Spleen (tissue), 7 donors: ENCODE data around the gene ACCS.

Experiments
- CTCF ChIP-seq, 11 experiments: fragments of 200-600 bp in 7 of 11; fragments of 450-650 bp in 4 of 11; sonication (generic) in 4 of 11; IDR thresholded peaks in 8 of 11; conservative IDR thresholded peaks in 3 of 11; 1 replicate in 7 of 11; 2 replicates in 4 of 11; pipeline versions ENCODE4 v1.4.0 to v1.8.0; 2016 to 2021; ENCODE audit warnings: antibody characterized with exemption in 11 of 11, inconsistent platforms in 4 of 11, mild to moderate bottlenecking in 1 of 11
- POLR2A ChIP-seq, 3 donors: fragments of 450-650 bp; IDR thresholded peaks; one replicate each; pipeline ENCODE4 v1.5.1; 2017; ENCODE audit warnings: antibody characterized with exemption in 3 of 3, mild to moderate bottlenecking in 1 of 3
- POLR2AphosphoS5 ChIP-seq, 3 donors: sonication (generic); formaldehyde crosslinking; IDR thresholded peaks; one replicate each; pipeline ENCODE4 v1.5.1; 2017; ENCODE audit warnings: antibody characterized with exemption in 3 of 3
- donor health status: DM: no; HTN: no; CAD: no; lungs with moderate emphysema.
- donor health status: DM: no; HTN: no; CAD: no.
- donor health status: DM: no; HTN: no; CAD: no.

- TF ChIP-seq POLR2AphosphoS5 (IDR thresholded peaks at IDR 0.05) (no peak), CTCF (IDR thresholded peaks at IDR 0.05 in 8 of 11, conservative IDR thresholded peaks at IDR 0.05 in 3 of 11) (no peak), POLR2A (IDR thresholded peaks at IDR 0.05) (no peak)
These were observed 47.5 kb downstream of the ACCS start for GRCh38 chr11:44113572-44113971.
